Liver (tissue), 9 donors: ENCODE results near the gene BRSK1. TPM values are rescaled to one million over a fixed set of nuclear protein-coding genes. Genes with fewer than 3 reads are reported as not detected.

Source experiments
- DNase-seq: peaks from one replicate; pipeline ENCODE4 v3.0.0-alpha.2; 2017; ENCODE audit warnings: low spot score
- H3K27ac ChIP-seq, 2 donors: one replicate each; pipeline ENCODE4 v1.7.0; 2013; ENCODE audit warnings: inconsistent platforms in 2 of 2, low read length in 2 of 2, control low read depth in 1 of 2, low read depth in 1 of 2, mild to moderate bottlenecking in 1 of 2
- H3K27me3 ChIP-seq, 4 donors: one replicate each; pipeline versions ENCODE4 v1.6.1 to v1.7.0; 2013; ENCODE audit warnings: low read length in 3 of 4, inconsistent platforms in 1 of 4, mild to moderate bottlenecking in 1 of 4, moderate library complexity in 1 of 4; ENCODE audit not compliant: control insufficient read depth in 4 of 4, insufficient read depth in 4 of 4
- H3K36me3 ChIP-seq, 4 donors: one replicate each; pipeline versions ENCODE4 v1.6.1 to v1.7.0; 2013; ENCODE audit warnings: low read length in 3 of 4, mild to moderate bottlenecking in 3 of 4, low read depth in 1 of 4, moderate library complexity in 1 of 4; ENCODE audit not compliant: control insufficient read depth in 4 of 4, insufficient read depth in 3 of 4
- H3K4me1 ChIP-seq, 4 donors: one replicate each; pipeline versions ENCODE4 v1.6.1 to v1.7.0; 2013; ENCODE audit warnings: low read length in 3 of 4, mild to moderate bottlenecking in 3 of 4, moderate library complexity in 1 of 4; ENCODE audit not compliant: control insufficient read depth in 4 of 4, insufficient read depth in 4 of 4
- H3K4me3 ChIP-seq, 3 donors: one replicate each; pipeline versions ENCODE4 v1.6.1 to v1.7.0; 2013; ENCODE audit warnings: low read length in 3 of 3, control low read depth in 1 of 3, low read depth in 1 of 3, mild to moderate bottlenecking in 1 of 3
- H3K9ac ChIP-seq, 2 donors: one replicate each; pipeline ENCODE4 v1.7.0; 2013; ENCODE audit warnings: low read length in 2 of 2, mild to moderate bottlenecking in 2 of 2, moderate library complexity in 2 of 2, control low read depth in 1 of 2, low read depth in 1 of 2
- H3K9me3 ChIP-seq, 4 donors: one replicate each; pipeline versions ENCODE4 v1.6.1 to v1.7.0; 2013; ENCODE audit warnings: low read length in 3 of 4; ENCODE audit not compliant: control insufficient read depth in 4 of 4
- EGR1 ChIP-seq, 2 donors: IDR thresholded peaks; 2 replicates each; pipeline ENCODE4 v1.6.1; 2016 to 2018; ENCODE audit warnings: antibody characterized with exemption in 2 of 2, low read depth in 2 of 2
- FOXA1 ChIP-seq: IDR thresholded peaks from 2 replicates; pipeline ENCODE4 v1.6.1; 2016; ENCODE audit warnings: antibody characterized with exemption
- FOXA2 ChIP-seq: IDR thresholded peaks from 2 replicates; pipeline ENCODE4 v1.6.1; 2016; ENCODE audit warnings: antibody characterized with exemption
- GABPA ChIP-seq, 2 donors: IDR thresholded peaks in 1 of 2; conservative IDR thresholded peaks in 1 of 2; 2 replicates each; pipeline ENCODE4 v1.6.1; 2016; ENCODE audit warnings: antibody characterized with exemption in 2 of 2, mild to moderate bottlenecking in 1 of 2, moderate library complexity in 1 of 2
- HNF4A ChIP-seq, 2 donors: conservative IDR thresholded peaks; 2 replicates each; pipeline ENCODE4 v1.6.1; 2016; ENCODE audit warnings: antibody characterized with exemption in 2 of 2, mild to moderate bottlenecking in 2 of 2
- HNF4G ChIP-seq: IDR thresholded peaks from 2 replicates; pipeline ENCODE4 v1.6.1; 2016; ENCODE audit warnings: antibody characterized with exemption
- JUND ChIP-seq, 2 donors: IDR thresholded peaks; 2 replicates each; pipeline ENCODE4 v1.6.1; 2016; ENCODE audit warnings: antibody characterized with exemption in 2 of 2
- NR2F2 ChIP-seq: IDR thresholded peaks from 2 replicates; pipeline ENCODE4 v1.6.1; 2016; ENCODE audit warnings: antibody characterized with exemption
- RAD21 ChIP-seq, 2 donors: IDR thresholded peaks; 2 replicates each; pipeline ENCODE4 v1.6.1; 2016; ENCODE audit warnings: antibody characterized with exemption in 2 of 2, mild to moderate bottlenecking in 2 of 2
- RXRA ChIP-seq, 2 donors: IDR thresholded peaks; 2 replicates each; pipeline ENCODE4 v1.6.1; 2017 to 2018; ENCODE audit warnings: antibody characterized with exemption in 2 of 2, mild to moderate bottlenecking in 1 of 2
- SP1 ChIP-seq: IDR thresholded peaks from 2 replicates; pipeline ENCODE4 v1.6.1; 2018; ENCODE audit warnings: antibody characterized with exemption, mild to moderate bottlenecking
- TAF1 ChIP-seq: conservative IDR thresholded peaks from 2 replicates; pipeline ENCODE4 v1.6.1; 2016; ENCODE audit warnings: antibody characterized with exemption, mild to moderate bottlenecking
- YY1 ChIP-seq: IDR thresholded peaks from 2 replicates; pipeline ENCODE4 v1.6.1; 2016; ENCODE audit warnings: antibody characterized with exemption, mild to moderate bottlenecking
- WGBS: extraction: QIAGEN DNeasy Blood & Tissue Kit; methylation state at CpG from one replicate; pipeline ENCODE4 v1.1.7; 2013; 5-methylcytosine and 5-hydroxymethylcytosine counted together
- polyA plus RNA-seq, 2 donors: library from polyadenylated mRNA; stranded (reverse) in 1 of 2; unstranded in 1 of 2; fragments of 200-250 nt in 1 of 2; fragments of >200 nt in 1 of 2; fragmentation: Nextera tagmentation in 1 of 2; extraction: Ambion mirVana in 1 of 2; gene quantifications; one replicate each; pipeline versions ENCODE4 v1.2.1 to v1.2.3, GENCODE V29; 2013 to 2015
- total RNA-seq, 2 donors: library from RNA; depleted of rRNA; stranded (reverse); fragments of >200 nt; gene quantifications; one replicate each; pipeline ENCODE4 v1.2.3, GENCODE V29; 2014
- TF ChIP-seq, protein P1 (sequence below): IDR thresholded peaks from 2 replicates; pipeline ENCODE4 v1.6.1; 2016; ENCODE audit warnings: antibody characterized with exemption, mild to moderate bottlenecking
- TF ChIP-seq, protein P2 (sequence below): IDR thresholded peaks from 2 replicates; pipeline ENCODE4 v1.6.1; 2016; ENCODE audit warnings: antibody characterized with exemption
- TF ChIP-seq, protein P3 (sequence below): IDR thresholded peaks from 2 replicates; pipeline ENCODE4 v1.6.1; 2016; ENCODE audit warnings: antibody characterized with exemption
- TF ChIP-seq, protein P4 (sequence below): IDR thresholded peaks from 2 replicates; pipeline ENCODE4 v1.6.1; 2016; ENCODE audit warnings: antibody characterized with exemption
- TF ChIP-seq, protein P5 (sequence below): fragments of 150-350 bp; IDR thresholded peaks from 2 replicates; pipeline ENCODE4 v1.5.1; 2017; ENCODE audit warnings: improper control_type of control experiment, low read depth, low read length; ENCODE audit not compliant: missing input control
- donor health status: healthy.
- donor health status: healthy.
- donor health status: healthy.
- donor health status: healthy.
- donor health status: healthy.

BRSK1 gene
- total and polyA plus RNA-seq, 4 donors = 0.10 to 0.65 (median 0.42) TPM; not detected in 1

DNA sequence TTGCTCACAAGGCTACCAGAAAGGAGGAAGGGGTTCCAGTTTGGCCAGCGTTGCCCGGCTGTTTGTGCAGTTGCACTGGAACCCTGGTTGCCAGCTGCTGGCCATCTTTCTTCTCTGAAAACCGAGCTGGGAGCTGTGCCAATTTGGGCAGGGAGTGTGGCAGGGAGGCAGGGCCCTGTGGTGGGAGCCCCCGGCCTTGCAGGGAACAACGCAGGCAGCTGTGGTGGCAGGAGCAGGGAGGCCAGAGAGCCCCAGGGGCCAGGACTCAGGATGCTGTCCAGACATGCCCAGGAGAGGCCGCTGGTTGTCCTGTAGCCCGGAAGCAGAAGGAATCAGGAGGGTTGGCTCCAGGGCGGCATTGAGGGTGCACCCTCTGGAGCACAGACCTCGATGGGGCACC is 60.6 kb downstream of the BRSK1 start:
- 88% methylated on average over 9 of the region's 9 CpGs for WGBS
- Histone ChIP-seq H3K27me3 (no peaks in the 10 kb centered on the region), H3K27ac (no peak overlapping the region), H3K36me3 (peaks cover 0 to 10% (median 1%) of the 10 kb centered on the region in 4 donors), H3K9me3 (no peaks in the 10 kb centered on the region), H3K9ac (no peak overlapping the region), H3K4me1 (peaks cover 8 to 12% (median 10%) of the 10 kb centered on the region in 4 donors), H3K4me3 (no peak overlapping the region)
- DNase-seq = no peak
- TF ChIP-seq, protein P1, sequence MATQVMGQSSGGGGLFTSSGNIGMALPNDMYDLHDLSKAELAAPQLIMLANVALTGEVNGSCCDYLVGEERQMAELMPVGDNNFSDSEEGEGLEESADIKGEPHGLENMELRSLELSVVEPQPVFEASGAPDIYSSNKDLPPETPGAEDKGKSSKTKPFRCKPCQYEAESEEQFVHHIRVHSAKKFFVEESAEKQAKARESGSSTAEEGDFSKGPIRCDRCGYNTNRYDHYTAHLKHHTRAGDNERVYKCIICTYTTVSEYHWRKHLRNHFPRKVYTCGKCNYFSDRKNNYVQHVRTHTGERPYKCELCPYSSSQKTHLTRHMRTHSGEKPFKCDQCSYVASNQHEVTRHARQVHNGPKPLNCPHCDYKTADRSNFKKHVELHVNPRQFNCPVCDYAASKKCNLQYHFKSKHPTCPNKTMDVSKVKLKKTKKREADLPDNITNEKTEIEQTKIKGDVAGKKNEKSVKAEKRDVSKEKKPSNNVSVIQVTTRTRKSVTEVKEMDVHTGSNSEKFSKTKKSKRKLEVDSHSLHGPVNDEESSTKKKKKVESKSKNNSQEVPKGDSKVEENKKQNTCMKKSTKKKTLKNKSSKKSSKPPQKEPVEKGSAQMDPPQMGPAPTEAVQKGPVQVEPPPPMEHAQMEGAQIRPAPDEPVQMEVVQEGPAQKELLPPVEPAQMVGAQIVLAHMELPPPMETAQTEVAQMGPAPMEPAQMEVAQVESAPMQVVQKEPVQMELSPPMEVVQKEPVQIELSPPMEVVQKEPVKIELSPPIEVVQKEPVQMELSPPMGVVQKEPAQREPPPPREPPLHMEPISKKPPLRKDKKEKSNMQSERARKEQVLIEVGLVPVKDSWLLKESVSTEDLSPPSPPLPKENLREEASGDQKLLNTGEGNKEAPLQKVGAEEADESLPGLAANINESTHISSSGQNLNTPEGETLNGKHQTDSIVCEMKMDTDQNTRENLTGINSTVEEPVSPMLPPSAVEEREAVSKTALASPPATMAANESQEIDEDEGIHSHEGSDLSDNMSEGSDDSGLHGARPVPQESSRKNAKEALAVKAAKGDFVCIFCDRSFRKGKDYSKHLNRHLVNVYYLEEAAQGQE = no peak
- TF ChIP-seq, protein P2, sequence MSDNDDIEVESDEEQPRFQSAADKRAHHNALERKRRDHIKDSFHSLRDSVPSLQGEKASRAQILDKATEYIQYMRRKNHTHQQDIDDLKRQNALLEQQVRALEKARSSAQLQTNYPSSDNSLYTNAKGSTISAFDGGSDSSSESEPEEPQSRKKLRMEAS = no peak
- no peak for TF ChIP-seq FOXA1
- no peak for TF ChIP-seq JUND (IDR thresholded peaks at IDR 0.05)
- TF ChIP-seq HNF4A (conservative IDR thresholded peaks at IDR 0.05) = no peak
- TF ChIP-seq, protein P3, sequence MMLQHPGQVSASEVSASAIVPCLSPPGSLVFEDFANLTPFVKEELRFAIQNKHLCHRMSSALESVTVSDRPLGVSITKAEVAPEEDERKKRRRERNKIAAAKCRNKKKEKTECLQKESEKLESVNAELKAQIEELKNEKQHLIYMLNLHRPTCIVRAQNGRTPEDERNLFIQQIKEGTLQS = no peak
- TF ChIP-seq NR2F2 = no peak
- TF ChIP-seq FOXA2 = no peak
- TF ChIP-seq, protein P4, sequence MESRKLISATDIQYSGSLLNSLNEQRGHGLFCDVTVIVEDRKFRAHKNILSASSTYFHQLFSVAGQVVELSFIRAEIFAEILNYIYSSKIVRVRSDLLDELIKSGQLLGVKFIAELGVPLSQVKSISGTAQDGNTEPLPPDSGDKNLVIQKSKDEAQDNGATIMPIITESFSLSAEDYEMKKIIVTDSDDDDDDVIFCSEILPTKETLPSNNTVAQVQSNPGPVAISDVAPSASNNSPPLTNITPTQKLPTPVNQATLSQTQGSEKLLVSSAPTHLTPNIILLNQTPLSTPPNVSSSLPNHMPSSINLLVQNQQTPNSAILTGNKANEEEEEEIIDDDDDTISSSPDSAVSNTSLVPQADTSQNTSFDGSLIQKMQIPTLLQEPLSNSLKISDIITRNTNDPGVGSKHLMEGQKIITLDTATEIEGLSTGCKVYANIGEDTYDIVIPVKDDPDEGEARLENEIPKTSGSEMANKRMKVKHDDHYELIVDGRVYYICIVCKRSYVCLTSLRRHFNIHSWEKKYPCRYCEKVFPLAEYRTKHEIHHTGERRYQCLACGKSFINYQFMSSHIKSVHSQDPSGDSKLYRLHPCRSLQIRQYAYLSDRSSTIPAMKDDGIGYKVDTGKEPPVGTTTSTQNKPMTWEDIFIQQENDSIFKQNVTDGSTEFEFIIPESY = no peak
- no peak for TF ChIP-seq RXRA (IDR thresholded peaks at IDR 0.05)
- no peak for TF ChIP-seq HNF4G
- no peak for TF ChIP-seq EGR1 (IDR thresholded peaks at IDR 0.05; ENCODE audit: low read depth in 2 of 2)
- TF ChIP-seq, protein P5, sequence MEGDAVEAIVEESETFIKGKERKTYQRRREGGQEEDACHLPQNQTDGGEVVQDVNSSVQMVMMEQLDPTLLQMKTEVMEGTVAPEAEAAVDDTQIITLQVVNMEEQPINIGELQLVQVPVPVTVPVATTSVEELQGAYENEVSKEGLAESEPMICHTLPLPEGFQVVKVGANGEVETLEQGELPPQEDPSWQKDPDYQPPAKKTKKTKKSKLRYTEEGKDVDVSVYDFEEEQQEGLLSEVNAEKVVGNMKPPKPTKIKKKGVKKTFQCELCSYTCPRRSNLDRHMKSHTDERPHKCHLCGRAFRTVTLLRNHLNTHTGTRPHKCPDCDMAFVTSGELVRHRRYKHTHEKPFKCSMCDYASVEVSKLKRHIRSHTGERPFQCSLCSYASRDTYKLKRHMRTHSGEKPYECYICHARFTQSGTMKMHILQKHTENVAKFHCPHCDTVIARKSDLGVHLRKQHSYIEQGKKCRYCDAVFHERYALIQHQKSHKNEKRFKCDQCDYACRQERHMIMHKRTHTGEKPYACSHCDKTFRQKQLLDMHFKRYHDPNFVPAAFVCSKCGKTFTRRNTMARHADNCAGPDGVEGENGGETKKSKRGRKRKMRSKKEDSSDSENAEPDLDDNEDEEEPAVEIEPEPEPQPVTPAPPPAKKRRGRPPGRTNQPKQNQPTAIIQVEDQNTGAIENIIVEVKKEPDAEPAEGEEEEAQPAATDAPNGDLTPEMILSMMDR = no peak
- TF ChIP-seq SP1 = no peak
- no peak for TF ChIP-seq RAD21 (IDR thresholded peaks at IDR 0.05)
- no peak for TF ChIP-seq GABPA (IDR thresholded peaks at IDR 0.05 in 1 of 2, conservative IDR thresholded peaks at IDR 0.05 in 1 of 2)
- no peak for TF ChIP-seq YY1
- TF ChIP-seq TAF1 = no peak
